Naive B cell (primary cell): Measurements from ENCODE around the gene DNALI1. TPM values are rescaled to one million over a fixed set of nuclear protein-coding genes. Genes with fewer than 3 reads are reported as not detected.
"Not testable (repeated sequence)": the region's sequence is repeated elsewhere in the genome, so short reads cannot be mapped to it uniquely, and the experiment has no call there.

Experiments
- ATAC-seq, 2 donors: fragments of 150-1000 bp; cut with Tn5 transposase; 2 replicates each; pipeline ENCODE4 v1.10.0; 2021; ENCODE audit warnings: low read depth in 2 of 2, mild to moderate bottlenecking in 2 of 2, moderate library complexity in 2 of 2
- DNase-seq: peaks from one replicate; pipeline ENCODE4 v3.0.0; 2022
- H3K27ac Mint-ChIP-seq, 6 donors: one replicate each; pipeline ENCODE4 v1.8.0; 2020 to 2022; ENCODE audit warnings: mild to moderate bottlenecking in 6 of 6, mixed read lengths in 6 of 6, moderate library complexity in 5 of 6, inconsistent platforms in 2 of 6
- H3K27me3 Mint-ChIP-seq, 3 donors: one replicate each; pipeline ENCODE4 v1.8.0; 2021 to 2022; ENCODE audit warnings: mixed read lengths in 3 of 3, mild to moderate bottlenecking in 1 of 3
- H3K36me3 Mint-ChIP-seq, 2 donors: one replicate each; pipeline ENCODE4 v1.8.0; 2020 to 2022; ENCODE audit warnings: mixed read lengths in 2 of 2, inconsistent platforms in 1 of 2, mild to moderate bottlenecking in 1 of 2
- H3K4me1 Mint-ChIP-seq, 3 donors: one replicate each; pipeline ENCODE4 v1.8.0; 2020 to 2022; ENCODE audit warnings: mixed read lengths in 3 of 3, inconsistent platforms in 1 of 3, mild to moderate bottlenecking in 1 of 3, moderate library complexity in 1 of 3
- H3K4me3 Mint-ChIP-seq, 8 donors: one replicate each; pipeline ENCODE4 v1.8.0; 2020 to 2022; ENCODE audit warnings: mild to moderate bottlenecking in 8 of 8, mixed read lengths in 8 of 8, moderate library complexity in 8 of 8, inconsistent platforms in 2 of 8
- H3K9me3 Mint-ChIP-seq, 7 donors: one replicate each; pipeline ENCODE4 v1.8.0; 2020 to 2022; ENCODE audit warnings: mixed read lengths in 7 of 7, mild to moderate bottlenecking in 5 of 7, inconsistent platforms in 2 of 7, moderate library complexity in 1 of 7
- polyA plus RNA-seq, 6 donors: library from polyadenylated mRNA; unstranded; fragments of 300-500 nt; fragmentation: Illumina TruSeq; gene quantifications; one replicate each; pipeline ENCODE4 v1.2.3, GENCODE V29; 2021; ENCODE audit warnings: low read depth in 6 of 6

DNALI1 gene
- polyA plus RNA-seq, 6 donors from 2014 or later: 0.08 to 0.18 (median 0.14) TPM; not detected in 2

DNA sequence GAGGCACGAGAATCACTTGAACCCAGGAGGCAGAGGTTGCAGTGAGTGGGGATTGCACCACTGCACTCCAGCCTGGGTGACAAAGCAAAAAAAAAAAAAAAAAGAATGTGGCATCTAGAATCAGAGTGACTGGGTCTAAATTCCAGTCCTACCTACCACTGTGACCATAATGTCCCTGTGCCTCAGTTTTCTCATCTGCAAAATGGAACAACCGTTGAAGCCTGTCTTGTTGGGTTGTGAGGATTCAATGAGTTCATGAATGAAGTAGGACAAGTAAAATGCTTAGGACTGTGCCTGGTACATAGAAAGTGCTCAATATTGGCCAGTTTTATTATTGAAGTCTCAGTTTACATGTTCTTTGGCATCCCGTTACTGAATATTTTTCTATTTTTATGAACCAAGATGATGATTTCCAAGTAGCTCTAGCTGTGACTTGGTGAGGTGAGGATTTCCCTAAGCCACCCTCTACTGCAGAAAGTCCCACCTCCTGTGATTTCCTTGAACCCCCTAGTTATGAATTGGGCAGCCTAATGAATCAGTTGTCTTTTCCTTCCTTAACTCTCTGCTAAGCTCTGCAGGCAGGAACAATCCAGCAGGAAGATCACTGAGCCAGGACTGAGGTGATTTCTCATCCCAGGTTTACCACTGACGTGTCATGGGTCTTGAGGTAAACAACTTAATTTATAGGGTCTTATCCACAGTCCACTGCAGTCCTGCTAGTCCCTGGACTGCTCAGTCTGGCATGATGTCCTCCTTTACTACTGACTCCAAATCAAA, 23.2 kb upstream of the DNALI1 start:
- Mint-ChIP-seq H3K4me1 (peaks cover 0 to 9% (median 5%) of the 10 kb centered on the region in 3 donors), H3K4me3 (no peak overlapping the region), H3K27ac (peak overlapping the region in 1 of 6 donors; percentile 90), H3K9me3 (peaks cover 0 to 1% (median 0%) of the 10 kb centered on the region in 7 donors), H3K36me3 (peaks cover 8 to 15% of the 10 kb centered on the region in 2 donors), H3K27me3 (no peaks in the 10 kb centered on the region)
- no peak for DNase-seq
- ATAC-seq: no peak

DNA sequence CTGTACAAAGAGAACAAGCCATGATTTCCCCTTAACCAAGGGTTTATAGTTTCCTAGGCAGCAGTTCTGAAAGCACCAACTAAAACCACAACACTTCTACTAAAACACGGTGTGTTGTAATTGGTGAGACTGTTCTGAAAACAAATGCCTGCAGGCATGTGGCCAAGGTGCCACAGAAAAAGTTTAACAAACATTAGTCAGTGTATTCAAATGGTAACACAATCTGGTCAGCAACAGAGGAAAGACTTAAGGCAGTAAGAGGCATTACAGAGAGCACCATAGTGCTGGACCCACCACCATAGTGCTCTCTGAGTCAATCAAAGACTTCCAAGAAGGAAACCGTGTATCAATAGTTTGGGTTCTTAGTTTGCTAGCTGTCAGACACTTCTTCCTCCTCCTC, 19.4 kb upstream of the DNALI1 start:
- Mint-ChIP-seq H3K4me1 (peaks cover 0 to 12% (median 8%) of the 10 kb centered on the region in 3 donors), H3K36me3 (peaks cover 18 to 19% of the 10 kb centered on the region in 2 donors), H3K9me3 (peaks cover 0 to 1% (median 0%) of the 10 kb centered on the region in 7 donors), H3K27ac (no peak overlapping the region), H3K4me3 (no peak overlapping the region), H3K27me3 (no peaks in the 10 kb centered on the region)
- ATAC-seq (no peak), DNase-seq (no peak)

DNA sequence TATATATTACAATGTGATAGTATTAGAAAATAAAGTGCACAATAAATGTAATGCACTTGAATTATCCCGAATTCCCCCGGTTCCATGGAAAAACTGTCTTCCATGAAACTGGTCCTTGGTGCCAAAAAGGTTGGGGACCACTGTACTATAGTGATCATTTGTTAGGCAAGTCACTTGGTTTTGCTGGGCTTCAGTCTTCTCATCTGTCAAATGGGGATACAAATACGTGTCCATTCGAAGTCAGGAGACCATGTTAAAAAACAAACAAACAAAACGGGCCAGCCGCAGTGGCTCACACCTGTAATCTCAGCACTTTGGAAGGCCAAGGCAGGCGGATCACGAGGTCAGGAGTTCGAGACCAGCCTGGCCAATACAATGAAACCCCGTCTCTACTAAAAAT, 17.6 kb upstream of the DNALI1 start:
- peak overlapping the region in 1 of 6 donors; percentile 80 for H3K27ac Mint-ChIP-seq
- not testable (repeated sequence) for H3K27me3 Mint-ChIP-seq, ATAC-seq, H3K9me3 Mint-ChIP-seq, H3K4me3 Mint-ChIP-seq, DNase-seq
- H3K4me1 Mint-ChIP-seq: peaks cover 0 to 12% (median 5%) of the 10 kb centered on the region in 3 donors
- peaks cover 18 to 19% of the 10 kb centered on the region in 2 donors for H3K36me3 Mint-ChIP-seq

DNA sequence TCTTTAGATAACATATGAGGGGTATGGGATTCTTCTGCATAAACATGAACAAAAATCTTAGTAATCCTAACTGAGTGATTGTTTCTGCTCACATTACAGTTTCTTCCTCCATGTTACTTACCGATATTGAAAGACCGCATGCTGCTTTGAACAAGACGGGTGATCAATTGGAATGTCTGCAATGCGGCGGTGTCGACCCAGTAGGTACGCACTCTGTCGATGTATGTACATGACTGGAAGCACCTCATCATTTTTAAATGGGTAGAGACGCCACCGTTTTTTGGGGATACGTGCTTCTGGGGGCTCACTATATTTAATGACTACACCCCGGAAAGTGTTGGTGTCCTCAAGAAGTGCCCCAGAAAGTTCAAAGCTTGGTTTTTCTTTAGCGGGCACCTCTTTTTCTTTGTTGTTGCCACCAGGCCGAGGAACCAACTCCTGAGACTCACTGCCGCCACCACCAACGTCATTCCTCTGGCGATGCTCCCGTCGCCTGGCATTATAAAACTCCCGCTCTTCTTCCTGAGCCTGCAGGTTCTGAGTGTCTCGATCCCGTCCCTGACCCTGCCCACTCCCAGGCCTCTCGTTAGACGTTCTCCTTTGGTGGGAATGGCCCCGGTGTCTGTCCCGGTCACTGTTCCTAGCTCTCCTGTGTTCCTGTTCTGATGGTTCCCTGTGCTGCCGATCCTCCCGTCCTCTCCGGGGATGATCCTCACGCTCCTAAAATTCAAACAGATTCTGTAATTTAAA, 16.5 kb upstream of the DNALI1 start:
- no peaks in the 10 kb centered on the region for H3K27me3 Mint-ChIP-seq
- ATAC-seq (no peak), DNase-seq (no peak)
- no peaks in the 10 kb centered on the region for H3K9me3 Mint-ChIP-seq
- H3K36me3 Mint-ChIP-seq: peaks cover 25 to 26% of the 10 kb centered on the region in 2 donors
- peaks cover 0 to 15% (median 5%) of the 10 kb centered on the region in 3 donors for H3K4me1 Mint-ChIP-seq
- H3K27ac Mint-ChIP-seq: no peak overlapping the region
- H3K4me3 Mint-ChIP-seq: no peak overlapping the region

DNA sequence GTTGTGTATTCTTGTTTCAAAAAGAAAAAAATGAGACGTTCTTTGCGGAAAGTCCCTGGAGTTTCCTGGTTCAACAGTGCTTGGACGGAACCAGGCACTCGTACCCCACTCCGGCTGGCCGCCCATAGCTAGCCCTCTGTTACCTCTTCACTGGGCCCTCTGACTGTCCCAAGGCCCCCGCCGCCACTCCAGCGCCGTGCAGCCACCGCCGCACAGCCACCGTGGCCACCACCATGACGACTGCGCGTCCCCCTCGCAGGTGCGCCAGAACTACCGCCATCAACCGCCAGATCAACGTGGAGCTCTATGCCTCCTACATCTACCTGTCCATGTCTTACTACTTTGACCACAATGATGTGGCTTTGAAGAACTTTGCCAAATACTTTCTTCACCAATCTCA, 12.2 kb upstream of the DNALI1 start:
- Mint-ChIP-seq H3K4me3 (no peak overlapping the region), H3K36me3 (peaks cover 18 to 38% of the 10 kb centered on the region in 2 donors), H3K27me3 (no peaks in the 10 kb centered on the region), H3K9me3 (no peaks in the 10 kb centered on the region), H3K27ac (peak overlapping the region in 4 of 6 donors; percentile 22 to 64 (median 50)), H3K4me1 (peaks cover 4 to 17% (median 12%) of the 10 kb centered on the region in 3 donors)
- ATAC-seq: no peak
- no peak for DNase-seq

DNA sequence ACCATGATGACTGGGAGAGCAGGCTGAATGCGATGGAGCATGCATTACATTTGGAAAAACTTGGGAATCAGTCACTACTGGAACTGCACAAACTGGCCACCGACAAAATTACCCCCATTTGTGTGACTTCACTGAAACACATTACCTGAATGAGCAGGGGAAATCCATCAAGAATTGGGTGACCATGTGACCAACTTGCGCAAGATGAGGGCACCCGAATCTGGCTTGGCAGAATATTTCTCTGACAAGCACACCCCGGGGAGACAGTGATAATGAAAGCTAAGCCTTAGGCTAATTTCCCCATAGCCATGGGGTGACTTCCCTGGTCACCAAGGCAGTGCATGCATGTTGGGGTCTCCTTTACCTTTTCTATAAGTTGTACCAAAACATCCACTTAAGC, 11.7 kb upstream of the DNALI1 start:
- H3K27me3 Mint-ChIP-seq: no peaks in the 10 kb centered on the region
- no peaks in the 10 kb centered on the region for H3K9me3 Mint-ChIP-seq
- H3K27ac Mint-ChIP-seq: peak overlapping the region in 1 of 6 donors; percentile 22
- DNase-seq: no peak
- H3K4me3 Mint-ChIP-seq: no peak overlapping the region
- no peak for ATAC-seq
- H3K36me3 Mint-ChIP-seq: peaks cover 18 to 37% of the 10 kb centered on the region in 2 donors
- H3K4me1 Mint-ChIP-seq: peaks cover 9 to 22% (median 16%) of the 10 kb centered on the region in 3 donors

DNA sequence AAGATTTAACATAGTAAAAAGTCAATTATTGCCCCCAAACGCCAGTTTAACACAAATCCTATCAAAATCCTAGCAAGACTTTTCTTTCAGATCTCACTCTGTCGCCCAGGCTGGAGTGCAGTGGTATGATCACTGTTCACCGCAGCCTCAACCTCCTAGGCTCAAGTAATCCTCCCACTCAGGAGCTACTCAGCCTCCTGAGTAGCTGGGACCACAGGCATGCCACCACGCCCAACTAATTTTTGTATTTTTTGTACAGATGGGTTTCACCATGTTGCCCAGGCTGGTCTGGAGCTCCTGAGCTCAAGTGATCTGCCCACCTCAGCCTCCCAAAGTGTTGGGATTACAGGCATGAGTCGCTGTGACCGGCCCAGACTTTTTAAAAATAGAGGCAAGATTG, 7.4 kb upstream of the DNALI1 start:
- H3K9me3 Mint-ChIP-seq: peaks cover 0 to 1% (median 0%) of the 10 kb centered on the region in 7 donors
- DNase-seq (no peak), ATAC-seq (no peak)
- peaks cover 14 to 27% of the 10 kb centered on the region in 2 donors for H3K36me3 Mint-ChIP-seq
- H3K27ac Mint-ChIP-seq: peak overlapping the region in 3 of 6 donors; percentile 4 to 28 (median 26)
- no peaks in the 10 kb centered on the region for H3K27me3 Mint-ChIP-seq
- H3K4me3 Mint-ChIP-seq: peak overlapping the region in 1 of 8 donors; percentile 42
- H3K4me1 Mint-ChIP-seq: peaks cover 35 to 40% (median 39%) of the 10 kb centered on the region in 3 donors

DNA sequence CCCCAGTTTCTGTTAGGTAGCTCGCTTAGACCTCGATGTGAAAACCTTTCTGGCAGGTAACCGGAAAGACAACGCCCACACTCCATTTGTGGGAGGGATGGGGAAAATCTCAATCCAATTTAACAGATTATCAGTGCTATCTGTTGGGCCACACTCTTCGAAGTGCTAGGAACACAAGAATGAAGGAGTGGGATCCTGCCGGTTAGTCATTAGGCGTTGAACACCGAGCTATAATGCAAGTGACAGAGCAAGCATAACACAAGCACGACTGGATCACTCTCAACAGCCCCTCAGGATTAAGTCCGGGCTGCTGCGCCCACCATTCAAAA, 3.2 kb upstream of the DNALI1 start:
- peaks cover 0 to 1% (median 0%) of the 10 kb centered on the region in 7 donors for H3K9me3 Mint-ChIP-seq
- ATAC-seq (peak; percentile 2 to 4), DNase-seq (no peak)
- peak overlapping the region; percentile 93 to 100 (median 99) for H3K4me3 Mint-ChIP-seq
- peaks cover 0 to 5% of the 10 kb centered on the region in 2 donors for H3K36me3 Mint-ChIP-seq
- H3K27ac Mint-ChIP-seq: peak overlapping the region; percentile 72 to 100 (median 98)
- H3K27me3 Mint-ChIP-seq: peaks cover 7 to 19% (median 17%) of the 10 kb centered on the region in 3 donors
- H3K4me1 Mint-ChIP-seq: peaks cover 25 to 45% (median 42%) of the 10 kb centered on the region in 3 donors

DNA sequence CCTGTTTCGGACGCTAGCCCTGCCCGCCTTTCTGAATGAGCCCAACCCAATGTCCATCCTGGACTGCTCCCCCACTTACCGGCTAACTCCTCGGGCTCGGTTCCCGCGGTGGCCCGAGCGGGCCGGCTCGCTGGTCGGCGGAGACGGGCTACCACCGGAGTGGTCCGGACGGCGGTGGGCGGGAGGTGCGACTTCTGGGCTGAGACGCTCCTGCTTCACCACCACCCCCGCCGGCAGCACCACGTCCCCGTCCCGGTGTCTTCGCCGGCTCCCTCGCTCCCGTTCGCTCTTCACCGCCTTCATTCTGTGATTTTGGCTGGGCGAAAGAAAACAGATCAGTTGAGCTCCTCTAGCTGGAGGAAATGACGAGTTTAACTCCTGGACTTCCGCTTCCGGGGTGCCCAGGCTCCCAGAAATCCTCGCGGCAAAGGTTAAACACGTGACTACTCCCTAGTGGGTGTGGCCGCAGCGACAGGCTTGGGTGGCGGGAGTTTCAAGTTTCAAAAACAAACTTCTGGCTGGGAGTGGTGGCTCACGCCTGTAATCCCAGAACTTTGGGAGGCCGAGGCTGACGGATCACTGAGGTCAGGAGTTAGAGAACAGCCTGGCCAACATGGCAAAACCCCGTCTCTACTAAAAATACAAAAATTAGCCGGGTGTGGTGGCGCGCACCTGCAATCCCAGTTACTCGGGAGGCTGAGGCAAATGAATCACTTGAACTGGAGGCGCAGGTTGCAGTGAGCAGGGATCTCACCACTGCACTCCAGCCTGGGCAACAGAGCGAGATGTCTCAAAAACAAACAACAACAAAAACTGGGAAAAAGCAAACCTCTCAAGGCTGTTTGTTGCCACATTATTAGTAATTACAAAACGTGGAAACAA, 2.6 kb upstream of the DNALI1 start, which contains the start of gene SNIP1:
TSS of gene SNIP1 (minus strand) at position 367 of the 882 bp plus-strand sequence. CDS start at position 303, 64 bp downstream.
- H3K27me3 Mint-ChIP-seq: peaks cover 7 to 20% (median 19%) of the 10 kb centered on the region in 3 donors
- H3K27ac Mint-ChIP-seq: peak within 1 kb of the TSS; percentile 97 to 100 (median 98)
- peaks cover 22 to 42% (median 39%) of the 10 kb centered on the region in 3 donors for H3K4me1 Mint-ChIP-seq
- H3K9me3 Mint-ChIP-seq: peaks cover 0 to 1% (median 0%) of the 10 kb centered on the region in 7 donors
- H3K4me3 Mint-ChIP-seq: peak within 1 kb of the TSS; percentile 93 to 100 (median 99)
- H3K36me3 Mint-ChIP-seq: no peaks in the 10 kb centered on the region
- ATAC-seq (peak; percentile 99 to 100), DNase-seq (peak; percentile 90)

DNA sequence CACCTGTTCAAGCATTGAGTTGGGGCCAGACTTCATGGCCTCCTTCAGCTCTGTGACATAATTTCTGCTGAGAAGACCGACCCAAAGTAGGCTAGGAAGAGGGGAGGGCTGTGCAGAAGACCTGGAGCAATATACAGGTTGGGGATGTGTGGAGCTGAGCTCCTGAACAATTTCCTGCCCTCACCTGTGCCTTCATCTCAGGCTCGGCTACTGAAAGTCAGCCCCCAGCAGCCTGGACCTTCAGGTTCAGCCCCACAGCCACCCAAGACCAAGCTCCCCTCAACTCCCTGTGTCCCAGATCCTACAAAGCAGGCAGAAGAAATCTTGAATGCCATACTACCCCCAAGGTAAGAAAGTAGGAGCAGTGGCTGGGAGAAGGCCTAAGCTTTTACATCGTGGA, 662 bp downstream of the DNALI1 start:
- peaks cover 15 to 18% (median 17%) of the 10 kb centered on the region in 3 donors for H3K4me1 Mint-ChIP-seq
- H3K4me3 Mint-ChIP-seq: peak overlapping the region in 1 of 8 donors; percentile 74
- no peak for DNase-seq
- no peaks in the 10 kb centered on the region for H3K36me3 Mint-ChIP-seq
- ATAC-seq: no peak
- peaks cover 7 to 20% (median 19%) of the 10 kb centered on the region in 3 donors for H3K27me3 Mint-ChIP-seq
- no peak overlapping the region for H3K27ac Mint-ChIP-seq
- H3K9me3 Mint-ChIP-seq: peaks cover 0 to 1% (median 0%) of the 10 kb centered on the region in 7 donors

DNA sequence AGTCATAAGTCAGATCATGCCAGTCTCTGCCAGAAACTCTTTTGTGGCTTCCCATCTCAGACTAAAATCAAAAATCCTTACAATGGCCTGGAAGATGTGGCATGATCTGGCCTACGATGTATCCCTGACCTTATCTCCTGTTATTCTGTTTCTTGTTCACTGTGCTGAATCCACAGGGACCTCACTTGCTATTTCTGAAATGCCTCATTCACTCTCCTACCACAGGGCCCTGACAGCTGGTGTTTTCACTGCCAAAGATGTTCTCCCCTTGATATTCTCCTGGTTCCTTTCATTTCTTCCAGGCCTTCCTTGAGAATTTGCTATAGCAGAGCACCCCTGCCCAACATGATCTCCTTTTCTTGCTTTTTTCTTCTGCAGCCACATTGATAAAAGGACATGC, 1.7 kb downstream of the DNALI1 start:
- H3K9me3 Mint-ChIP-seq: no peaks in the 10 kb centered on the region
- H3K4me3 Mint-ChIP-seq: peak overlapping the region in 2 of 8 donors; percentile 30 to 74
- no peak for DNase-seq
- peaks cover 7 to 20% (median 19%) of the 10 kb centered on the region in 3 donors for H3K27me3 Mint-ChIP-seq
- no peak for ATAC-seq
- peak overlapping the region in 2 of 6 donors; percentile 7 to 23 for H3K27ac Mint-ChIP-seq
- no peaks in the 10 kb centered on the region for H3K36me3 Mint-ChIP-seq
- peaks cover 7 to 9% (median 9%) of the 10 kb centered on the region in 3 donors for H3K4me1 Mint-ChIP-seq

DNA sequence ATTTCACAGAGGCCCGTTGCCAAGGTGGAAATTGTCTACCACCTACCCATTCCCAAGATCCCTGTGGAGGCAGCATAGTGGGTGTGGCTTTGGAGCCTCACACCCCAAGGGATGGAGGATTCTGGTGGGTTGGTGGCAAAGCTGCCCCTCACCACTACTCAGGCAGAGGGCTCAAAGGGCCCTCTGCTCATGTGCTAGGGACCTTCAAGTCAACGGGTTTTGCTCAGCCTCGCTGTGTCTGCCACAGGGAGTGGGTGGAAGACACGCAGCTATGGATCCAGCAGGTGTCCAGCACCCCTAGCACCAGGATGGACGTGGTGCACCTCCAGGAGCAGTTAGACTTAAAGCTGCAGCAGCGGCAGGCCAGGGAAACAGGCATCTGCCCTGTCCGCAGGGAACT, 2.3 kb downstream of the DNALI1 start:
- H3K27ac Mint-ChIP-seq: peak overlapping the region in 1 of 6 donors; percentile 6
- H3K36me3 Mint-ChIP-seq: no peaks in the 10 kb centered on the region
- ATAC-seq: no peak
- H3K4me1 Mint-ChIP-seq: peaks cover 4 to 8% (median 6%) of the 10 kb centered on the region in 3 donors
- DNase-seq: no peak
- no peaks in the 10 kb centered on the region for H3K9me3 Mint-ChIP-seq
- peak overlapping the region in 1 of 8 donors; percentile 74 for H3K4me3 Mint-ChIP-seq
- H3K27me3 Mint-ChIP-seq: peaks cover 7 to 20% (median 19%) of the 10 kb centered on the region in 3 donors
